SU-DHL-6 (cell line): ENCODE data around the gene NANOGP8.

Source experiments
- H2AFZ ChIP-seq: fragments of 200-600 bp; sonication (generic); 2 replicates; pipeline ENCODE4 v1.6.1; 2014; ENCODE audit warnings: low read depth, mild to moderate bottlenecking, moderate library complexity, mixed read lengths, antibody characterized with exemption, low read length; ENCODE audit not compliant: severe bottlenecking
- H3F3A ChIP-seq: fragments of 200-600 bp; shearing (Covaris generic); 2 replicates; pipeline ENCODE4 v1.6.0; 2016; ENCODE audit warnings: antibody characterized with exemption, mild to moderate bottlenecking; ENCODE audit not compliant: insufficient read depth
- H3K27ac ChIP-seq: fragments of 200-600 bp; sonication (generic); 2 replicates; pipeline ENCODE4 v1.5.1; 2016; ENCODE audit warnings: low read depth, mild to moderate bottlenecking, low read length, moderate library complexity, mixed read lengths
- H3K27me3 ChIP-seq: fragments of 200-600 bp; sonication (generic), shearing (Covaris generic); 2 replicates; pipeline ENCODE4 v1.6.0; 2014; ENCODE audit warnings: mild to moderate bottlenecking, low read length
- H3K36me3 ChIP-seq: fragments of 200-600 bp; sonication (generic); 2 replicates; pipeline ENCODE4 v1.6.1; 2014; ENCODE audit warnings: mild to moderate bottlenecking, low read length, mixed read lengths
- H3K4me2 ChIP-seq: fragments of 300-600, 200-600 bp; shearing (Covaris generic), sonication (generic); 2 replicates; pipeline ENCODE4 v1.6.0; 2014; ENCODE audit warnings: low read length, low read depth, mild to moderate bottlenecking; ENCODE audit not compliant: poor library complexity, severe bottlenecking
- H3K4me3 ChIP-seq: fragments of 200-600 bp; sonication (generic); 2 replicates; pipeline ENCODE4 v1.5.1; 2014; ENCODE audit warnings: antibody characterized with exemption, low read length, mild to moderate bottlenecking, mixed read lengths; ENCODE audit not compliant: insufficient read depth, poor library complexity, severe bottlenecking
- H3K79me2 ChIP-seq: fragments of 200-600 bp; sonication (generic); 2 replicates; pipeline ENCODE4 v1.6.1; 2014; ENCODE audit warnings: mild to moderate bottlenecking, low read length, moderate library complexity; ENCODE audit not compliant: insufficient read depth
- H3K9ac ChIP-seq: fragments of 200-600 bp; sonication (generic); 2 replicates; pipeline ENCODE4 v1.7.0; 2014; ENCODE audit warnings: mild to moderate bottlenecking, low read length
- H3K9me2 ChIP-seq: fragments of 200-600 bp; sonication (generic); replicated peaks from 2 replicates; pipeline ENCODE4 v1.6.1; 2014; ENCODE audit warnings: low read length; ENCODE audit not compliant: insufficient read depth
- H3K9me3 ChIP-seq: fragments of 200-600 bp; sonication (generic); 2 replicates; pipeline ENCODE4 v1.6.1; 2014; ENCODE audit warnings: low read length, mixed read lengths; ENCODE audit not compliant: insufficient read depth
- H4K20me1 ChIP-seq: fragments of 200-600 bp; sonication (generic); 2 replicates; pipeline ENCODE4 v1.6.1; 2014; ENCODE audit warnings: low read depth, mild to moderate bottlenecking, antibody characterized with exemption, low read length, moderate library complexity, mixed read lengths
- CTCF ChIP-seq: fragments of 200-600 bp; sonication (generic); IDR thresholded peaks from one replicate; pipeline ENCODE4 v1.5.1; 2017; ENCODE audit warnings: antibody characterized with exemption, mild to moderate bottlenecking, low read length, moderate library complexity; ENCODE audit not compliant: insufficient read depth, poor library complexity, severe bottlenecking
- EZH2phosphoT487 ChIP-seq: fragments of 200-600 bp; sonication (generic), shearing (Covaris generic); conservative IDR thresholded peaks from 2 replicates; pipeline ENCODE4 v1.6.1; 2018; ENCODE audit warnings: mild to moderate bottlenecking, antibody characterized with exemption, low read length, moderate library complexity, mixed read lengths

NANOGP8 gene

DNA sequence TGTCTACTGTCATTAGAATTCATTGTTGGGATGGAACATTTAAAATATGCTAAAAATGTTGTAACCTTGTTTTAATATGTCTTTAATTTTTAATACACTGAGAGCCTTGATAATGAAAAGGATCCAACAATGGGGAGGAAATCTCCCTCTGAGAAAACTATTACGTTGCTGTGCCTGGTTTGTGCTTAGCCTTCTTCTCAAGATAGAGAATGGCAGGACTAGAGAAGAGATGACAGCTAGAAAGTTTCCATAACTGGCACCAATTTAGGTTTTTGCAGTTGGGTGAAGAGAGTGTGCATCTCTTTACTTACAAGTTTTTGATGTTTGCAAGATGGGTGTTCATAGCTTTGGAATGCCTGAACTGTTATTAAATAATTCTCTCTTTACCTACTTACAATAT is 42.6 kb upstream of the NANOGP8 start:
- Histone ChIP-seq H3K9me3 (no peaks in the 10 kb centered on the region), H3K79me2 (no peaks in the 10 kb centered on the region), H4K20me1 (no peaks in the 10 kb centered on the region), H3K9ac (no peak overlapping the region), H3K4me3 (no peak overlapping the region), H3K9me2 (no peaks in the 10 kb centered on the region), H3K27ac (no peak overlapping the region), H2AFZ (no peak overlapping the region), H3K27me3 (no peaks in the 10 kb centered on the region), H3K4me2 (no peak overlapping the region), H3K36me3 (no peaks in the 10 kb centered on the region), H3F3A (no peaks in the 10 kb centered on the region)
- TF ChIP-seq EZH2phosphoT487 (no peak), CTCF (no peak)

- Histone ChIP-seq H3K36me3 (no peaks in the 10 kb centered on the region), H3F3A (no peaks in the 10 kb centered on the region), H3K4me3 (no peak overlapping the region), H4K20me1 (no peaks in the 10 kb centered on the region), H3K27ac (no peak overlapping the region), H3K9me3 (no peaks in the 10 kb centered on the region), H2AFZ (no peak overlapping the region), H3K9me2 (no peaks in the 10 kb centered on the region), H3K79me2 (no peaks in the 10 kb centered on the region), H3K4me2 (no peak overlapping the region), H3K9ac (no peak overlapping the region), H3K27me3 (no peaks in the 10 kb centered on the region)
- TF ChIP-seq CTCF (no peak), EZH2phosphoT487 (no peak)
These were observed 41.1 kb upstream of the NANOGP8 start for GRCh38 chr15:35126236-35126635.

- Histone ChIP-seq H3K27me3 (no peaks in the 10 kb centered on the region), H3K9ac (no peak overlapping the region), H4K20me1 (no peaks in the 10 kb centered on the region), H3K27ac (no peak overlapping the region), H3K4me3 (no peak overlapping the region), H3K36me3 (no peaks in the 10 kb centered on the region), H2AFZ (no peak overlapping the region), H3F3A (no peaks in the 10 kb centered on the region), H3K9me2 (no peaks in the 10 kb centered on the region), H3K4me2 (no peak overlapping the region), H3K79me2 (no peaks in the 10 kb centered on the region), H3K9me3 (no peaks in the 10 kb centered on the region)
- TF ChIP-seq CTCF: no peak
- TF ChIP-seq EZH2phosphoT487: no peak
These were observed 38.6 kb upstream of the NANOGP8 start for GRCh38 chr15:35123743-35124142.
